PC-3 (cell line): ENCODE results near the gene AK1.

ENCODE experiments used
- EZH2 ChIP-seq: fragments of 300-600 bp; sonication (generic); IDR thresholded peaks from one replicate; pipeline ENCODE4 v1.6.1; 2017; ENCODE audit warnings: antibody characterized with exemption, mild to moderate bottlenecking, low read length; ENCODE audit not compliant: unreplicated experiment
- TF ChIP-seq, protein P1 (sequence below): fragments of 300-600 bp; sonication (generic); conservative IDR thresholded peaks from 2 replicates; pipeline ENCODE4 v1.5.1; 2017; ENCODE audit warnings: antibody characterized with exemption, low read depth, mild to moderate bottlenecking, low read length

DNA sequence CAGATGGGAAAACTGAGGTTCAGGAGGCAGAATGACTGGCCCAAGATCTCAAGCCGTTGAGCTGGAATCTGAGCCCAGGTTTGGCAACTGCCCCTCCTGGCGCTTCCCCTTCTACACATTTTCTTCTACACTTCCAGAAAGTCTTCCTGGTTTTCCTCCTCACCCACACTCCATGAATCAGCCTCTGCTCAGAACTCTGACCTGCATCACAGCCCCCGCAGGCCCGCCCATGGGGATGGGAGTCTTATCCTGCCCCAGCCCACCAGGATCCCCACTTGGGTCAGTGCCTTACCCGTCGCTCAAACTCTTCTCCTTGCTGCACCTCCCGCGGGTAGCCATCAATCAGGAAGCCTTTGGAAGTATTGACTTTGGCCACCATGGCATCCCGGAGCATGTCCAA is 5.9 kb downstream of the AK1 start:
- TF ChIP-seq, protein P1, sequence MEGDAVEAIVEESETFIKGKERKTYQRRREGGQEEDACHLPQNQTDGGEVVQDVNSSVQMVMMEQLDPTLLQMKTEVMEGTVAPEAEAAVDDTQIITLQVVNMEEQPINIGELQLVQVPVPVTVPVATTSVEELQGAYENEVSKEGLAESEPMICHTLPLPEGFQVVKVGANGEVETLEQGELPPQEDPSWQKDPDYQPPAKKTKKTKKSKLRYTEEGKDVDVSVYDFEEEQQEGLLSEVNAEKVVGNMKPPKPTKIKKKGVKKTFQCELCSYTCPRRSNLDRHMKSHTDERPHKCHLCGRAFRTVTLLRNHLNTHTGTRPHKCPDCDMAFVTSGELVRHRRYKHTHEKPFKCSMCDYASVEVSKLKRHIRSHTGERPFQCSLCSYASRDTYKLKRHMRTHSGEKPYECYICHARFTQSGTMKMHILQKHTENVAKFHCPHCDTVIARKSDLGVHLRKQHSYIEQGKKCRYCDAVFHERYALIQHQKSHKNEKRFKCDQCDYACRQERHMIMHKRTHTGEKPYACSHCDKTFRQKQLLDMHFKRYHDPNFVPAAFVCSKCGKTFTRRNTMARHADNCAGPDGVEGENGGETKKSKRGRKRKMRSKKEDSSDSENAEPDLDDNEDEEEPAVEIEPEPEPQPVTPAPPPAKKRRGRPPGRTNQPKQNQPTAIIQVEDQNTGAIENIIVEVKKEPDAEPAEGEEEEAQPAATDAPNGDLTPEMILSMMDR, result no peak
- no peak for TF ChIP-seq EZH2
